Activated naive CD4-positive, alpha-beta T cell treated with anti-CD3 and anti-CD28 coated beads for 36 hours (primary cell): ENCODE results near the gene SEMA3G. TPM values are rescaled to one million over a fixed set of nuclear protein-coding genes. Genes with fewer than 3 reads are reported as not detected.

Experiments used
- CTCF ChIA-PET: fragments of 350-600 bp; sonication (Branson Sonifier 250); formaldehyde crosslinking; loops from one replicate; lab custom pipeline; 2021; ENCODE audit warnings: antibody characterized with exemption; lab: Charles Lee
- DNase-seq: peaks from one replicate; pipeline ENCODE4 v3.0.0-alpha.2; 2020
- H3K27ac Mint-ChIP-seq: one replicate; pipeline ENCODE4 v1.8.0; 2021; ENCODE audit warnings: mild to moderate bottlenecking, mixed read lengths
- H3K27me3 Mint-ChIP-seq: one replicate; pipeline ENCODE4 v1.8.0; 2021; ENCODE audit warnings: low read depth, mixed read lengths
- H3K36me3 Mint-ChIP-seq: one replicate; pipeline ENCODE4 v1.8.0; 2021; ENCODE audit warnings: low read depth, mixed read lengths
- H3K4me1 Mint-ChIP-seq: one replicate; pipeline ENCODE4 v1.8.0; 2021; ENCODE audit warnings: low read depth, mixed read lengths
- H3K4me3 Mint-ChIP-seq: one replicate; pipeline ENCODE4 v1.8.0; 2021; ENCODE audit warnings: mild to moderate bottlenecking, moderate library complexity, mixed read lengths
- H3K9me3 Mint-ChIP-seq: one replicate; pipeline ENCODE4 v1.8.0; 2021; ENCODE audit warnings: mixed read lengths
- intact Hi-C: fragments of 100-400 bp; cut with micrococcal nuclease; formaldehyde crosslinking; loops from one replicate; pipeline ENCODE4 v1.15.1; 2023
- total RNA-seq, 2 experiments: library from RNA; stranded (reverse); gene quantifications; one replicate each; pipeline ENCODE4 v1.2.3, GENCODE V29; 2021

SEMA3G gene
- total RNA-seq, 2 experiments from 2014 or later = not detected

DNA sequence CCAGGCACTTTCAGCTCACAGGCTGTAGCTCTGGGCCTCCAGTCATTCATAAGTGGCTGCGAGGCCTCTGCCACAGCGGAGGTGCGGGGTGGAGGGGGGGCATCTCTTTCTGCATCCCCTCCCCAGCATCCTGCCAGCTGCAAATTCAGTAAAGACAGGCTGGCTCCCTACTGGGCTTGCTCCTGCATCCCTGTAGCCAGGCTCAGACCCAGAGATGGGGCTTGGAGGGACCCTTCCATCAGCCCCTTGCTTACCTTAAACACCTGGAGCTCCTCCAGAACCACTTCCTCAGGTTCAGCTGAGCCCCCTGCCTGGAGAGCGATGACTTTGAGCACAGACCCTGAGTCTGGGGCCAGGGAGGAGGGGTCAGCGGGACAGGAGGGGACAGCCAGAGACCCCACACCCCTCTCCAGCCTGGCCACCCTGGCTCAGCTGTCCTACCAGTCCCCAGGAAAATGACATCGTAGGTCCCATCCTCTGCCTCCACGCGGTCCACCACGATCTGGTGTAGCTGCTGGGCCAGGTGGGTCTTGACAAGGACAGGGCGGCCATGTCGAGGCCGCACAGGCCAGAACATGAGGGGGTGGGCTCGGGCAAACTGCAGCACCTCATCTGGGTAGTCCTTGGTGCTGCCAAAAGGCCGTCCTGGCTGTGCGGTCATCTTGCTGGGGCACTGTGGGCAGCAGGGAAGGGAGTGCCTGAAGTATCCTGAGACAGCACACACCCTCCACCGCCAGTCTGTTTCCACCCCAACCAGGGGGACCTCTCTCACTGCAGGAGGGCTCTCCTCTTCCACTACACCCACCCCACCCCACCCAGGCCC is 5.3 kb downstream of the SEMA3G start:
- no peak for DNase-seq
- no peak overlapping the region for H3K27ac Mint-ChIP-seq
- no peak overlapping the region for H3K4me3 Mint-ChIP-seq
- H3K36me3 Mint-ChIP-seq = no peaks in the 10 kb centered on the region
- no peaks in the 10 kb centered on the region for H3K27me3 Mint-ChIP-seq
- no peaks in the 10 kb centered on the region for H3K9me3 Mint-ChIP-seq
- intact Hi-C loops = no loop called here
- no peaks in the 10 kb centered on the region for H3K4me1 Mint-ChIP-seq
- CTCF ChIA-PET = interaction anchor here (0.5 to 1.6 kb wide), 3 partner anchors 9 to 132 kb away, joined by 3 to 10 read pairs (median 5); no protein-coding TSS in a partner anchor

DNA sequence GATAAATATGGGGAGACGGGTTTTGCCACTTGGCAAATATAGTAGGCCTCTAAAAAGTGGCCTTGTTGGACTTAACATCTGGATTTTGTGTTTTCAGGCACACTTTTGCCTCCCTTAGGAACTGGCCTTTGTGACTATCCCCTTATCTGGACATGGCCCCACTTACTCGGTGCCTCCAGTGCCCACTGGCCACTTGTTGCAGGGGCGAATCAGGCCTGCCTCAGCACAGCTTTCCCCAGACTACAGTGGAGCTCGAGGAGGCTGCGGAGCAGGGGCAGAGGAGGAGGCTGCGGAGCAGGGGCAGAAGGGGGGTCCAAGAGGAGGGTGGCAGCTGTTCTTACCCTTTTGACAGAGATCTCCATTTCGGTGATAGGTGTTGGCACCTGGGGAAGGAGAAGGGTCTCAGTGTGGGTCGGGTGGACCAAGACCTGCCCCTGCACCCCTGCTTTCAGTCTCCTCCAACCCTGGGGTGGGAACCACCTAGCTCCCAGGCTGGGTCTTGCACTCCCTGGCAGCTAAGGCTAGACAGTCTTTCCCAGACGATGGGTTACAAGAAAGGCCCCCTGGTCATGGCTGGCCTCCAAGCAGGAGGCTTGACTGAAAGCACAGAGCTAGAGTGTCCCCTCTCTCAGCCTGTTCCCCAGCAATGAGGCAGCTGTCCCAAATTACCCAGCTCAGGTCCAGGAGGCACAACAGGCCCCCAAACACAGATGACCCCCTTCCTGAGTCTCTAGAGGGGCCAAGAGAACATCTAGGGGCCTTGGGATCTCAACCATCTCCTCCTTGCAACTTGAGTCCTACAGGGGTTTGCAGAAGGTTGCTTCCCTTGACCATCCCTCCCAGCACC is 6.1 kb downstream of the SEMA3G start:
- CTCF ChIA-PET = interaction anchor here (0.5 to 1.6 kb wide), 4 partner anchors 9 to 249 kb away, joined by 3 to 10 read pairs (median 4); no protein-coding TSS in a partner anchor
- H3K27me3 Mint-ChIP-seq = no peaks in the 10 kb centered on the region
- no peaks in the 10 kb centered on the region for H3K4me1 Mint-ChIP-seq
- no peak overlapping the region for H3K4me3 Mint-ChIP-seq
- no peak for DNase-seq
- H3K27ac Mint-ChIP-seq = no peak overlapping the region
- H3K9me3 Mint-ChIP-seq = no peaks in the 10 kb centered on the region
- H3K36me3 Mint-ChIP-seq = no peaks in the 10 kb centered on the region
- intact Hi-C loops = no loop called here

DNA sequence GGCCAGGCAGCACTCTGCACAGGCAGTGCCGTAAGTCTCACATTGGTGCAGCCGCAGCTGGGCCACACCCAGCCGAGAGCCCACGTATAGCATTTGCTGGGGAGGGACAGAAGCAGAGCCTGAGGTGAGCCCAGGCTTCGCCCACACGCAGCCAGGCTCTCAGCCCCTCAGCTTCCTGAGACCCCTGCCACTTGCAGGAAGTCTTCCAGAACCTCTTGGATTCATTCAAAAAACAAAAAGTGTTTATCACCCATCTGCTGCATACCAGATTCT is 6.9 kb downstream of the SEMA3G start:
- Mint-ChIP-seq H3K27me3 (no peaks in the 10 kb centered on the region), H3K4me3 (no peak overlapping the region), H3K4me1 (no peaks in the 10 kb centered on the region), H3K9me3 (no peaks in the 10 kb centered on the region), H3K36me3 (no peaks in the 10 kb centered on the region), H3K27ac (no peak overlapping the region)
- no peak for DNase-seq
- CTCF ChIA-PET = interaction anchor here (0.6 to 1.6 kb wide), 2 partner anchors 10 to 250 kb away, joined by 4 to 5 read pairs; no protein-coding TSS in a partner anchor
- intact Hi-C loops = no loop called here

DNA sequence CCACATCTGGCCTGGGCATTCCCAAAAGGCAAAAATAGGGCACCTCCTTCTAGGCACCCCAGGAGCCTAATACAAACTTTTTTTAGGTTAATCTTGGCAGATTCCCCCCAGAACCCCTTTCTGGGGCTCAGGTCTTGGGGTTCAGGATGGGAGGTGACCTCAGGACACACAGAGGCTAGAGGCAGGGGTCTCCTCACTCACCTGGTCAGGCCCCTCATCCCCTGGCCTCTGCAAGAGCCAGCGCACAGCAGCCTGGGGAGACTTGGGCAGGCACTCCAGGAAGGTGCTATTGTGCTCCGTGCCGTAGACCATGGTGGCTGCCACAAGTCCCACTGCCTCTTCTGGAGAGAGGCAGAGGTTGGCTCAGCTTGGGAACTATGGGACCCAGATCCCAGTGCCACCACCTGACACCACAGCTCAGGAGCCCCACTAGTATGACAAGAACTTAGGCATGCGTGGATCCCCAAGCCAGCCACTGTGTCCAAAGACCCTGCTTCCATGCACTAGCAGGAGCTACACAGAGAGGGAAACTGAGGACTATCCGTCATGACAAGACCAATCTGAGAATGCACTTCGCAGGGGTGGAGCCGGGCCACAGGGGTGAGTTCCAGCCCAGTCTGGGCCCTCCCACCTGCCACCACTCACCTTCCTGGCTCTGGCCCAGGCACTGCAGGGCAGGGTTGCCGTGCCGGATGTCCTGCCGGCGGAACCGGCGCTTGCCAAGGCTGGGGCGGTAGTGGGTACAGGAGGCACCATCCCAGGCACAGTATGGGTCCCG is 7.4 kb downstream of the SEMA3G start:
- Mint-ChIP-seq H3K36me3 (no peaks in the 10 kb centered on the region), H3K4me1 (no peaks in the 10 kb centered on the region), H3K9me3 (no peaks in the 10 kb centered on the region), H3K27ac (no peak overlapping the region), H3K27me3 (no peaks in the 10 kb centered on the region), H3K4me3 (no peak overlapping the region)
- intact Hi-C loops = no loop called here
- no peak for DNase-seq
- CTCF ChIA-PET = interaction anchor here (1.3 kb wide), 1 partner anchor 9 kb away, joined by 3 read pairs; no protein-coding TSS in a partner anchor

DNA sequence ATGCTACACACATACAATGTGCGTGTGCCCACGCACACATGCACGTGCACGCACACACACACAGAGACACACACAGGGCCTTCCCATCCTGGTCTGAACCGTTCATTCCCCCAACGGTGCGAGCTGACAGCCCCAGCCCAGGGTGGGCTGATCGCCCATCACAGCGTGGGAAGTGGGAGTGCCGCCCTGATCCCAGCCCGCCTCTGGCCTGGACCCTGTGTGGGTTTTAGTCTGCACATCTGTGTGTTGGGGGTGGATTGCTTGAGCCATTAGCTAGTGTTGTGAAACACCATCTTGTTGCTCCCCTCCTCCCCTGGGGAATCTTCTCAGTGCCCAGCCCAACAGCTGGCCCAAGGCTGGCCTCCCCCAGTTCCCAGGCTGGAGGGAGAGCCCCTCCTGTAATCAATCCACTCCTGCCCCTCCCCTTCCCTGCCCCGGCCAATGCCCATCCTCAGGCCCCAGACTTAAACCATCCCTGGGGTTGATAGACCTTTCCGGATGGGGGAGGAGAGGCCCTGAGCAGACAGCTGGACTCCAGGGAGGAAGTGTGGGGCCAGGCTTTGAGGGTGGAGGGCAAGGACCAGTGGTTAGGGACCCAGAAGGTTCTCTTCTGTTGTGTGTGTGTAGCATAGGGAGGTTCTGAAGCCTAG is 8.3 kb downstream of the SEMA3G start:
- H3K9me3 Mint-ChIP-seq = no peaks in the 10 kb centered on the region
- no peaks in the 10 kb centered on the region for H3K4me1 Mint-ChIP-seq
- H3K27me3 Mint-ChIP-seq = no peaks in the 10 kb centered on the region
- no peak for DNase-seq
- intact Hi-C loops = no loop called here
- CTCF ChIA-PET = interaction anchor here (1.3 kb wide), 1 partner anchor 9 kb away, joined by 3 read pairs; no protein-coding TSS in a partner anchor
- no peak overlapping the region for H3K4me3 Mint-ChIP-seq
- no peak overlapping the region for H3K27ac Mint-ChIP-seq
- H3K36me3 Mint-ChIP-seq = no peaks in the 10 kb centered on the region

DNA sequence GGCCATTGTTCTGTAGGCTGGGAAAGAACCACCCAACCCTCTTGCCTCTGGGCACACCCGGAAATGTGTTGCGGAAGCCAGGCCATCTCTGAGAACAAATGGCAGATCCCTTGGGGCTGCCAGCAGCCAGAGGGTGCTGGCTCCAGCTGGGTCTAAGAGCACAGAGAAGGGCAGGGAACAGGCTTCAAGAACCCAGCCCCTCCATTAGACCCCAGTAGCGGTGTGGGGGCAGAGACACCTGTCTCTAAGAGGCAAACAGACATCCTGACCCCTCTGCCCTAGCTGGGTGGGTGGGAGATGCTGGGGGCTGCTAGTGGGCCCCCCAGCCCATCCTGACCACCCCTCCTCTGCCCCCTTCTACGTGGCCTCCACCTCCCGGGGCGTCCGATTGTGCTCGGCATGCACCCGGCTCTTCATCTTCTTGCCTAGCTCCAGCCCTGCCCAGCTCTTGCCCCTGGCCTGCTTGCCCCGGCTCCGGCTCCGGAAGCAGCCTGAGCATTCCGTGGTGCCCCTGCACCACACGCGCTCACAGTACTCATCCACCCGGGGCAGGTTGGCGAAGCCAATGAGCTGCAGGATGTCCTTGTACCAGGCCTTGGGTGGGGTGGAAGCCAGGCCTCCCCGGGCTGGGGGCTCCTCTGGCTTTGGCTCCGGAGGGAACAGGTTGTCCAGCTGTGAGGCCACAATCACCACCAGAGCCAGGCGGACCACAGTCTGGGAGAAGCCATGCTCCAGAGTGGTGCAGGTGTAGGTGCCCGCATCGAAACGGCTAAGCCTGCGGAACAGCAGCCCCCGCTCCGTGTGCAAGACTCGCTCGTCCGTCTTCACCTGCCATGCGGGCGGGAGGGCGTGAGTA is 9.4 kb downstream of the SEMA3G start:
- H3K4me1 Mint-ChIP-seq = no peaks in the 10 kb centered on the region
- no peaks in the 10 kb centered on the region for H3K36me3 Mint-ChIP-seq
- no peak overlapping the region for H3K27ac Mint-ChIP-seq
- no peak overlapping the region for H3K4me3 Mint-ChIP-seq
- no peaks in the 10 kb centered on the region for H3K9me3 Mint-ChIP-seq
- CTCF ChIA-PET = no interaction called here
- H3K27me3 Mint-ChIP-seq = no peaks in the 10 kb centered on the region
- DNase-seq = no peak
- intact Hi-C loops = no loop called here

DNA sequence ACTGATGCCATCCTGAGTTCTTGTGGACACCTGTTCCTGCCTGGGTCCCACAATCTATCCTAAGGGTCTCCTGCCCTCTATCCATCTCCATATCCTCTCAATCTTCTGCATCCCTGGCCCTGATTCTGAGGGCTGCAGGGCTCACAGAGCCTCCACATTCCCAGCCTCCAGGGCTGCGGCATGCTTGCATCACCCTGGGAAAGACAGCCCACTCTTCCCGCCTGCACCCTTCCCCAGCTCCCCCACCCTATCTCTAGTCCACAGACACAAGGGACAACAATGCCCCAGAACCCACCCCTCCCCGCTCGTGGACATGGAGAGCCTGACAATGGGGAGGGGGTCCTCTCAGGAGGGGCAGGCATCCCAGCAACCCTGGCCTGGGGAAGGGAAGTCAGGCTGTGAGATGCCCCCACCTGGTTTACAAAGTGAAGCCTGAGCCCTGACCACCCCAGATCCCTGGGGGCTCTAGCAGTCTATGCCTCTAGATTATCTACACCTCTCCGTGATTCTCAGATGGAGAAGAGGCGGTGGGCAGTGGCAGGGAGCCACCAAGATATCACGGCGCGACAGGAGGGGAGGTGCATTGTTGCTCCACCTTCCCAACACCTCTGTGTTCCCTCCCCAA is 10.3 kb downstream of the SEMA3G start:
- no peak overlapping the region for H3K27ac Mint-ChIP-seq

DNA sequence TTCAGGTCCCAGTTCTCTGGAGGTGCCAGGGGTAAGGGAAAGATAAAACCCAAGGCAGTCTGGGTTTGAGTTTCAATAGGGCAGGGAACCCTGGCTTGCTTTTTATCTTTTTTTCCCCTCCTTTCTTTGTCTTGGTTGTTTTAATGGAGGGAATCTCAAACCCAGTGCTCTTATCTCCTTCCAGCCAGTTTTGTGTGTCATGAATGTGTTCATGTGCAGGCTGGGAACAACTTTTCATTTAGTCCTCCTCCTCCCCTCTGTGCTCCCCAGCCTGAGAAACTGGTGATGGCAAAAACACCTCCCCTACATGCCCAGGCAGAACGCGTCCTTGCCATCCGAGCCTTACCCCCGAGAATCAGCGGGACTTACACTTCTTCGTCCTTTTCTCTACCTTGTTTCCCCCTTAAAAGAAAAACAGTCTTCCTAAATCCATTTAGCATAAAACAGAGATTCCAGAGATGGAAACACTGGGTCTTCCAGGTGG is 10.9 kb downstream of the SEMA3G start:
- CTCF ChIA-PET = interaction anchor here (1.3 to 2.4 kb wide), 2 partner anchors 12 to 15 kb away, joined by 4 to 10 read pairs; no protein-coding TSS in a partner anchor
- Mint-ChIP-seq H3K27me3 (no peaks in the 10 kb centered on the region), H3K4me3 (no peak overlapping the region), H3K36me3 (no peaks in the 10 kb centered on the region), H3K4me1 (no peaks in the 10 kb centered on the region), H3K9me3 (no peaks in the 10 kb centered on the region), H3K27ac (no peak overlapping the region)
- intact Hi-C loops = no loop called here
- DNase-seq = no peak

More for the DNA sequence above, 10.3 kb downstream of the SEMA3G start:
- no peak for DNase-seq
- Mint-ChIP-seq H3K4me1 (no peaks in the 10 kb centered on the region), H3K9me3 (no peaks in the 10 kb centered on the region), H3K27me3 (no peaks in the 10 kb centered on the region), H3K36me3 (no peaks in the 10 kb centered on the region), H3K4me3 (no peak overlapping the region)
- intact Hi-C loops = no loop called here
- CTCF ChIA-PET = interaction anchor here (1.3 to 2.4 kb wide), 2 partner anchors 12 to 14 kb away, joined by 4 to 10 read pairs; no protein-coding TSS in a partner anchor

DNA sequence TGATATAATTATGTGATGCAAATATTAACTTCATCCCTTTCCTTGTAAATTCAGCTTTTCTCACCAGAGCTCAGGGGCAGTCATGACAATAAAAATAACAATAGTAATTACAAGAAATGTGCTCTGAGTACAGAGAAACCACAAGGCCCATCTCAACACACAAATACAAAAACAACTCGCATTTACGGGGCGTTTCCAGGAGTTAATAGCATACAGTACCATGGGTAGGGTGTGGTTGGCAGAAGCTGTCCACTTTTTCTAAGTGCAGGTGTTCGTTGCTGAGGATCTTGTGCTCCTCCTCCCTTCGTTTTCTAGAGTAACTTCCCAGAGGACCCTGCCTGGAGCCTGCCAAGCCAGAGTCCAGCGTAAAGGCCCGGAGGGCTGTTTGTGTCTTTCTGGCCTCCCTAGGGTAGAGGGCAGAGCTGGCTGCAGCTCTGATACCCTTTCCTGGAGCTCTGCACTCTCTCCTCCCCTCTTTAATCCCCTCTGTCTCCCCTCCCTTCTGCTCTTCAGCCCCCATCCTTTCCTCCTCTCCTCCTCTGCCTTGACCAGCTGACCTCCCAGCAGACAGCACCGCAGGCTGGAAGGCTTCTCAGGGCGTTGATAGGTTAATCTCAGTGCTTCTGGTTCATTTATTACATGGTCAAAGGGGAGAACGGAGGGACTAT is 11.4 kb downstream of the SEMA3G start:
- CTCF ChIA-PET = interaction anchor here (1.0 to 2.4 kb wide), 4 partner anchors 12 to 48 kb away, joined by 3 to 10 read pairs (median 4); no protein-coding TSS in a partner anchor
- no peak overlapping the region for H3K27ac Mint-ChIP-seq
- no peaks in the 10 kb centered on the region for H3K27me3 Mint-ChIP-seq
- DNase-seq = no peak
- no peaks in the 10 kb centered on the region for H3K9me3 Mint-ChIP-seq
- intact Hi-C loops = no loop called here
- no peaks in the 10 kb centered on the region for H3K36me3 Mint-ChIP-seq
- no peak overlapping the region for H3K4me3 Mint-ChIP-seq
- H3K4me1 Mint-ChIP-seq = no peaks in the 10 kb centered on the region

DNA sequence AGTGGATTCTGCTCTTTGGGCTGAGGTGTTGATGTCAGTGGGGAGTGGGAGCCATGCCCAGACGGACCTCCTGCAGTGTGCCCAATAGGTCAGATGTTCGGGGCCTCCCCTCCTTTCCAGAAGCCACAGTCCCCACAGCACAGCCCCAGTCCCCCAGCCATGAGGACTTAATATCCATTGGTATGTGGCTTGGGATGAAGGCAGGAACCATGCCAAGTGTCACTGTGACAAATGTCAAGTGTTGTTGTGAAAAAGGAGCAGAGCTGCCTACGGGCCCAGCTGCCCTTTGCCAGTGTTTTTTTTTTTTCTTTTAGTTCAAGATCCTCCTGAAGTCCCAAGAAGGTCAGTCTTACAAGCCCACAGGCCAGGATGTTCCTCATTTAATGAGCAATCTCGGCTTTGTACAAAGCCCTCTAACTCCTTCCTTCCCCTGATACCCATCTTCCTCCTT is 12.2 kb downstream of the SEMA3G start:
- intact Hi-C loops = no loop called here
- H3K27ac Mint-ChIP-seq = no peak overlapping the region
- CTCF ChIA-PET = interaction anchor here (1.0 to 2.4 kb wide), 3 partner anchors 11 to 47 kb away, joined by 3 to 10 read pairs (median 5); no protein-coding TSS in a partner anchor
- H3K9me3 Mint-ChIP-seq = no peaks in the 10 kb centered on the region
- H3K27me3 Mint-ChIP-seq = no peaks in the 10 kb centered on the region
- H3K4me1 Mint-ChIP-seq = no peaks in the 10 kb centered on the region
- no peak overlapping the region for H3K4me3 Mint-ChIP-seq
- no peak for DNase-seq
- H3K36me3 Mint-ChIP-seq = no peaks in the 10 kb centered on the region
